Measurements from ENCODE around the gene ARID4A. TPM values are rescaled to one million over a fixed set of nuclear protein-coding genes. Genes with fewer than 3 reads are reported as not detected.
"Not testable (repeated sequence)": the region's sequence is repeated elsewhere in the genome, so short reads cannot be mapped to it uniquely, and the experiment has no call there.

Gene ARID4A
- total RNA-seq = 10 to 100 TPM; 12.8 to 31.1 (median 18.8) TPM

GRCh38 chr14:58298477-58299400, at the start of gene ARID4A:
Gene ARID4A (plus strand): TSS chr14:58298555. CDS start chr14:58299855, 1,300 bp downstream.
- WGBS, 2 donors (ENCODE audit: low coverage in 1 of 2) = 0% methylated on average over 15 to 20 of the region's 79 CpGs
- TF ChIP-seq EP300 (IDR thresholded peaks at IDR 0.05) = no peak
- peak; percentile 81 for TF ChIP-seq POLR2AphosphoS5 (IDR thresholded peaks at IDR 0.05)
- TF ChIP-seq POLR2A (IDR thresholded peaks at IDR 0.05) = peak; percentile 84
- TF ChIP-seq CTCF (IDR thresholded peaks at IDR 0.05) = no peak
- H3K27ac ChIP-seq = peak within 1 kb of the TSS; percentile 73 to 98 (median 95)
- H3K4me1 ChIP-seq = peaks cover 0 to 52% (median 3%) of the 10 kb centered on the region in 3 donors
- peak within 1 kb of the TSS; percentile 65 to 98 for H3K4me3 ChIP-seq
- H3K27me3 ChIP-seq = no peaks in the 10 kb centered on the region
- ATAC-seq = no peak
- no peaks in the 10 kb centered on the region for H3K9me3 ChIP-seq
- H3K36me3 ChIP-seq = peaks cover 0 to 41% of the 10 kb centered on the region in 2 donors

GRCh38 chr14:58249611-58250010, 48.7 kb upstream of the ARID4A start:
- 93 to 95% methylated on average over 5 to 8 of the region's 8 CpGs for WGBS, 2 donors (ENCODE audit: low coverage in 1 of 2)
- no peak overlapping the region for H3K4me3 ChIP-seq
- no peak overlapping the region for H3K27ac ChIP-seq
- no peaks in the 10 kb centered on the region for H3K9me3 ChIP-seq
- no peaks in the 10 kb centered on the region for H3K27me3 ChIP-seq
- peaks cover 0 to 68% of the 10 kb centered on the region in 2 donors for H3K36me3 ChIP-seq
- TF ChIP-seq POLR2A (IDR thresholded peaks at IDR 0.05) (no peak), POLR2AphosphoS5 (IDR thresholded peaks at IDR 0.05) (no peak), EP300 (IDR thresholded peaks at IDR 0.05) (no peak)
- no peak for ATAC-seq
- H3K4me1 ChIP-seq = peaks cover 5 to 33% (median 14%) of the 10 kb centered on the region in 3 donors

GRCh38 chr14:58258156-58258555, 40.2 kb upstream of the ARID4A start:
- 85 to 90% methylated on average over 4 of the region's 4 CpGs for WGBS, 2 donors (ENCODE audit: low coverage in 1 of 2)
- no peak for ATAC-seq
- Histone ChIP-seq H3K36me3 (peaks cover 0 to 99% of the 10 kb centered on the region in 2 donors), H3K27ac (peak overlapping the region in 1 of 4 donors; percentile 14), H3K27me3 (no peaks in the 10 kb centered on the region), H3K9me3 (no peaks in the 10 kb centered on the region), H3K4me1 (no peaks in the 10 kb centered on the region), H3K4me3 (no peak overlapping the region)
- TF ChIP-seq CTCF (IDR thresholded peaks at IDR 0.05) = no peak

- peaks cover 0 to 99% of the 10 kb centered on the region in 2 donors for H3K36me3 ChIP-seq
- ATAC-seq = not testable (repeated sequence)
Observed at GRCh38 chr14:58262005-58262404, 36.4 kb upstream of the ARID4A start.

GRCh38 chr14:58265401-58265800, 33.0 kb upstream of the ARID4A start:
- no peak for ATAC-seq
- H3K4me1 ChIP-seq = peaks cover 0 to 6% (median 0%) of the 10 kb centered on the region in 3 donors
- H3K4me3 ChIP-seq = no peak overlapping the region
- TF ChIP-seq EP300 (IDR thresholded peaks at IDR 0.05) = no peak
- no peak for TF ChIP-seq POLR2A (IDR thresholded peaks at IDR 0.05)
- no peak for TF ChIP-seq POLR2AphosphoS5 (IDR thresholded peaks at IDR 0.05)
- TF ChIP-seq CTCF (IDR thresholded peaks at IDR 0.05) = no peak
- H3K36me3 ChIP-seq = peaks cover 0 to 100% of the 10 kb centered on the region in 2 donors
- H3K27me3 ChIP-seq = no peaks in the 10 kb centered on the region
- no peaks in the 10 kb centered on the region for H3K9me3 ChIP-seq
- no peak overlapping the region for H3K27ac ChIP-seq

More at GRCh38 chr14:58262005-58262404, 36.4 kb upstream of the ARID4A start:
- not testable (repeated sequence) for H3K4me3 ChIP-seq, H3K4me1 ChIP-seq, H3K9me3 ChIP-seq, H3K27ac ChIP-seq, H3K27me3 ChIP-seq
- WGBS, 2 donors (ENCODE audit: low coverage in 1 of 2) = 88 to 100% methylated on average over 6 to 10 of the region's 10 CpGs

GRCh38 chr14:58270628-58271027, 27.7 kb upstream of the ARID4A start:
- no peak overlapping the region for H3K4me3 ChIP-seq
- WGBS, 2 donors (ENCODE audit: low coverage in 1 of 2) = 51 to 85% methylated on average over 2 of the region's 2 CpGs
- peaks cover 4 to 90% of the 10 kb centered on the region in 2 donors for H3K36me3 ChIP-seq
- ATAC-seq = no peak
- no peak overlapping the region for H3K27ac ChIP-seq
- no peaks in the 10 kb centered on the region for H3K9me3 ChIP-seq
- peaks cover 0 to 55% (median 8%) of the 10 kb centered on the region in 3 donors for H3K4me1 ChIP-seq
- TF ChIP-seq EP300 (IDR thresholded peaks at IDR 0.05) (no peak), CTCF (IDR thresholded peaks at IDR 0.05) (no peak), POLR2AphosphoS5 (IDR thresholded peaks at IDR 0.05) (no peak), POLR2A (IDR thresholded peaks at IDR 0.05) (no peak)
- H3K27me3 ChIP-seq = no peaks in the 10 kb centered on the region

Data from gastroesophageal sphincter (tissue), 4 donors.